EH (cell line): ENCODE data around the gene RNLS.

ENCODE experiments used
- DNase-seq: peaks from one replicate; pipeline ENCODE4 v3.0.0-alpha.2; 2015; ENCODE audit warnings: low read depth

The RNLS gene

DNA sequence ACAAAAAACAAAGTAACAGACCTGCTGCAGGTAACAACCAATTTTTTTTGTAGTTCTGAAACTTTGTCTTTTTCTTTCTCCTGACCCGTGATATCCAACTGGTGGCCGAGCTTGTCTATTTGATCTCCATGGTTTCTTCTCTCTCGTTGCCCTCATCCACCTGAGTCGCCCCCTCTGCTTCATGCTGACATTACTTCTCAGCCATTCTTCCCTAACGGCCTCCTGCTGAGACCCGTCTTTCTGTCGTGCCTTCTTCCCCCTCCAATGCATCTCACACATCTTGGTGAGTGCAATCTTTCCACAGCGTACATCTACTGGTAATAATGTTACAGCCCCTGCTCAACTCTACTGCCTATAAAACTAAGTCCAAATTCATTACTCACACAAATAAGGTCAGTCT lies 352.9 kb downstream of the RNLS start:
- no peak for DNase-seq

DNA sequence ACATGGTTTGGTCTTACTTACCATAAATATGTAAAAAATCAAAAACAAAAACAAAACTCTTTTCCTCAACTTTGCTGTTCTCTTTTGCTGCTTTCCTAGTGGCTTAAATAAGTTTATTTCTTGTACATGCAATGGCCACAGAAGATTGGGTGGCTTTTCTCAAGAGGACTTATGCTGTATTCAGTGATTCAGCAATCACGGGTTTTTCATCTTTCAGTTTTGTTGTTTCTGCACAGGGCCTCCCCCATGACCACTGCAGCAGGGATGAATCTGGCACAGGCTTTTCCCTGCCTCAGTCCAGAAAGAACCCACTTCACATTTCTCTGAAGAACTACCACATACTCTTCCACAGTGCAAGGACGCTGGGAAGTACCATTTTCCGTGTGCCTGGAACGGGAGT lies 355.0 kb downstream of the RNLS start:
- no peak for DNase-seq

DNA sequence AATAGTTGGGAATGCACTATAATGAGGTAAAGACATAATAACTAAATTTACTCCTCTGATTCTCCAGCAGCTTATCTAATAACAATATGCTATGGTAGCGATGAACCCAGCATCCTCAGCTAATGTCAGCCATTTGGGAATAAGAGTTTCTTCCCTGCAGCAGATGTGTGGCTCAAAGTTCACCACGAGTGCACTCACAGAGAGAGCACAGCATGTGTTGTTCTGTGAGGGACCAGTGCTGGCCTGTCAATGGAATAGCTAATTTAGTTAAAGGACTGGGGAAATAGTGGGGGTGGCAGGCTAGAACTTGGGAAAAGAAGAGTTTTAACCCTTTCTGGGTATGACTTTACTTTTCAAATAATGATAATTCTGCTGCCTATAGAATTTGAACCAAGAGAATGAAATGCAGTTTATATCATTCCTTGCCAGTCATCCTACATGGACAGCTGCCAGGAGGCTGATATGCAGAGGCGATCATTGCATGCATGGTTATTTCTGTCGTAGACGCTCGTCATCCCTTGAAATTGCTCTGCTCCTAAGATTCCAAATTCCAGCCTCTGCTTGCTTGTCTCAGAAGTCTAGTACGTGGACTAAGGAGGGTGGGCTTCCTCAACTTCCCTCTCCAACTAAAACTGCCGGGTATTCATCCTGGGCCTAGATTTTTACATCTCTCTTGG lies 355.6 kb downstream of the RNLS start:
- peak; percentile 43 for DNase-seq

- no peak for DNase-seq
These were observed 356.2 kb downstream of the RNLS start for GRCh38 chr10:88226891-88227290.

DNA sequence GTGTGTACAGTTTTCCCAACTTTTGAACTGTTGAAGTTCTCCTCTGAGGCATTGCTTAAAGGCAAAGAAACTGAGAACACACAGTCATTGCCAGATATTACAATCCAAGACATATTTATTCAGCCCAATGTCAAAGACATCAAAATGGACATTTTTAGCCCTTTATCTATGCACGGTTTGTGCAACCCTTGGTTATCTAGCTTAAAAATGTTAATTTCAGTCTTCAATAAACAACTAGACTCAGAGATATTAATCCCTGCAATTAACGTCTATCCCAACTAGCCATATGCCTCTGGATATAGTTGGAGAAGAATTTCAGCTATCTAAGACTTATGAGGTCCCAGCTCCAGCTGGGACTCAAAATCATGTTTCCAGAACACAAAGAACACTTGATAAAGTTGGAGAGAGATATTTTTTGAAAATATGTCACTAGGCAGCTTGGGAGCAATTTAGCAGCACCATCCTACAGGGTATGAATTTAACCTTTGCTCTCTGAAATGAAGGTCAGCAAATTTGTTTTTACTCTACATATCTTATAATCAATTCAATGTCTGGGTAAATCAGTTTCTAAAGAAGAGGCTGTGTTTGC lies 357.0 kb downstream of the RNLS start:
- no peak for DNase-seq
